ENCODE results near the gene GLRX2.
A peak's percentile ranks its signal among the peaks of the same experiment; 100 is the strongest.

The GLRX2 gene

DNA sequence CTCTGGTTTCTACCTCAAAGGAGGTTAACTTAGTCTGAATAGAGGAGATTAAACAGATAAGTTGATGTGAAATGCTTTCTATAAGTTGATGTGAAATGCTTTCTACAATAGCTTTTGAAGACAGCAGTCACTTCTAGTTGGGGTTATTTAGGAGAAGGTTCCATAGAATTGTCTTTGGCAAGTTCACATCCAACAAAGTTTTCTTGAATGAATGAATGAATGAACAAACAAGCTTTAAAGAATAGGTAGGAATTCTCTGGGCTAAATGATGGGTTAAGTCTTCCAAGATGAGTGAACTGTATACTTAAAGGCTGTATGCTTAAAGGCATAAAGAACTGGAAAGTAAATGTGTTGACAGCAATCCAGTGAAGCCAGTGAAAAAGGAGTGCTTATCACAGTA lies 18.5 kb upstream of the GLRX2 start:
- H3K9ac ChIP-seq (ENCODE audit: low read length), result peak overlapping the region; percentile 82; the same call in 1 of the 2 replicates
- peaks cover 32% of the 10 kb centered on the region for H3K36me3 ChIP-seq (ENCODE audit: insufficient read depth, low read length)
- no peaks in the 10 kb centered on the region for H4K20me1 ChIP-seq (ENCODE audit: insufficient read depth, low read length)

DNA sequence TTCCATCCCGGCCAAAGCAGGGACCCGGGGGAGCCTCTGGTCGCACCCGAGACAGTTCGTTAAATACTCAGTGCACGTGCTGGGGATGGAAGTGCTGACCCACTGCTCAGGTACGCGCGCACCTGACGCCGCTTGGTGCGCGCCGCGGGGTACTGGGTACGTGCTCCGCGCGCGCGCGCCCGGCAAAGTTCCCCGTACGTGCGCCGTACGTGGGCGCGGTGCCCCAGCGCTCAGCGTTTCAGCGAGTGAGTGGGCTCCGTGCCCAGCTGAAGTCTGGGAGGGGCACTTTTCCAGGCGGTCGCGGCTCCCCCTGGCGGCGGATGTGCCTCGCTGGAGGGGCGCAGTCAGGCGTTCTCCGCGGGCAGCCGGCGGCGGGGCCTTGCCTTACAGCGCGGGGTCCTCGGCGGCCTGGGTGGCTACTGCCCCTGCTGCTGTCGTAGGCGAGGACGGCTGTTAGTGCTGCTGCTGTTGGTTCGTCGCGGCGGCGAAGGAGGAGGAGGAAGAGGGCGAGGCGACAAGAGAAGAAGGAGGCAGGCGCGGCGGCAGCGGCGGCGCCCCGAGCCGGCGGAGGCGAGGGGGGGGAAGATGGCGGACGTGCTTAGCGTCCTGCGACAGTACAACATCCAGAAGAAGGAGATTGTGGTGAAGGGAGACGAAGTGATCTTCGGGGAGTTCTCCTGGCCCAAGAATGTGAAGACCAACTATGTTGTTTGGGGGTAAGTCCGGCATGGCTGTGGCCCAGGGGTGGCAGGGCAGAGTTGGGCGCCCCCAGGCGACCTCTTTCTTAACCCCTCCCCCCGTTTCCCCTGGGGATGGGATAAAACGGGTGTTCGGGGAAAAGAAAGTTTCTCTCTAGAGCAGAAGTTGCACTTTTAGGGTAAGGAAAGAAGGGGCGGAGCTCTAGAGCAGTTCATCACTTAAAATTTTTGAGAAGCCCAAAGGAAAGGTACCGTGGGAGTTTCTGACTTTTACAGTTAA lies 16.7 kb upstream of the GLRX2 start, which contains the start of gene CDC73:
CDC73 (plus strand) TSS at position 416 of the 978 bp plus-strand sequence; CDS start at position 586, 170 bp downstream.
- H3K9me3 ChIP-seq (ENCODE audit: low read length), result no peaks in the 10 kb centered on the region
- peaks cover 17% of the 10 kb centered on the region for H3K36me3 ChIP-seq (ENCODE audit: insufficient read depth, low read length)
- H3K4me3 ChIP-seq (ENCODE audit: low read depth, low read length, poor library complexity, severe bottlenecking), result peak within 1 kb of the TSS; percentile 91
- H3K27ac ChIP-seq (ENCODE audit: low read depth, low read length, poor library complexity, severe bottlenecking), result peak within 1 kb of the TSS; percentile 92
- no peaks in the 10 kb centered on the region for H3K9me2 ChIP-seq (ENCODE audit: low read depth, low read length)
- TF ChIP-seq EZH2 (IDR thresholded peaks at IDR 0.05; ENCODE audit: borderline replicate concordance, low read length), result no peak
- TF ChIP-seq, protein P1, sequence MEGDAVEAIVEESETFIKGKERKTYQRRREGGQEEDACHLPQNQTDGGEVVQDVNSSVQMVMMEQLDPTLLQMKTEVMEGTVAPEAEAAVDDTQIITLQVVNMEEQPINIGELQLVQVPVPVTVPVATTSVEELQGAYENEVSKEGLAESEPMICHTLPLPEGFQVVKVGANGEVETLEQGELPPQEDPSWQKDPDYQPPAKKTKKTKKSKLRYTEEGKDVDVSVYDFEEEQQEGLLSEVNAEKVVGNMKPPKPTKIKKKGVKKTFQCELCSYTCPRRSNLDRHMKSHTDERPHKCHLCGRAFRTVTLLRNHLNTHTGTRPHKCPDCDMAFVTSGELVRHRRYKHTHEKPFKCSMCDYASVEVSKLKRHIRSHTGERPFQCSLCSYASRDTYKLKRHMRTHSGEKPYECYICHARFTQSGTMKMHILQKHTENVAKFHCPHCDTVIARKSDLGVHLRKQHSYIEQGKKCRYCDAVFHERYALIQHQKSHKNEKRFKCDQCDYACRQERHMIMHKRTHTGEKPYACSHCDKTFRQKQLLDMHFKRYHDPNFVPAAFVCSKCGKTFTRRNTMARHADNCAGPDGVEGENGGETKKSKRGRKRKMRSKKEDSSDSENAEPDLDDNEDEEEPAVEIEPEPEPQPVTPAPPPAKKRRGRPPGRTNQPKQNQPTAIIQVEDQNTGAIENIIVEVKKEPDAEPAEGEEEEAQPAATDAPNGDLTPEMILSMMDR (IDR thresholded peaks at IDR 0.05; ENCODE audit: low read length), result peak; percentile 71
- no peaks in the 10 kb centered on the region for H3F3A ChIP-seq (ENCODE audit: insufficient read depth, low read length)
- H3K4me2 ChIP-seq (ENCODE audit: low read length), result peak within 1 kb of the TSS; percentile 84
- no peaks in the 10 kb centered on the region for H3K27me3 ChIP-seq (ENCODE audit: insufficient read depth, low read length)
- peak within 1 kb of the TSS; percentile 82 for H3K9ac ChIP-seq (ENCODE audit: low read length)
- no peaks in the 10 kb centered on the region for H4K20me1 ChIP-seq (ENCODE audit: insufficient read depth, low read length)
- no peak within 1 kb of the TSS for H2AFZ ChIP-seq (ENCODE audit: low read length)
- H3K4me1 ChIP-seq (ENCODE audit: insufficient read depth, low read length, severe bottlenecking), result peaks cover 28% of the 10 kb centered on the region
- H3K79me2 ChIP-seq (ENCODE audit: insufficient read depth, low read length), result peaks cover 34% of the 10 kb centered on the region

More for the DNA sequence above, 18.5 kb upstream of the GLRX2 start:
- H3K4me3 ChIP-seq (ENCODE audit: low read depth, low read length, poor library complexity, severe bottlenecking), result peak overlapping the region; percentile 91
- peaks cover 50% of the 10 kb centered on the region for H3K79me2 ChIP-seq (ENCODE audit: insufficient read depth, low read length)
- no peaks in the 10 kb centered on the region for H3K27me3 ChIP-seq (ENCODE audit: insufficient read depth, low read length)
- H3F3A ChIP-seq (ENCODE audit: insufficient read depth, low read length), result no peaks in the 10 kb centered on the region
- H2AFZ ChIP-seq (ENCODE audit: low read length), result no peak overlapping the region
- peak overlapping the region; percentile 84 for H3K4me2 ChIP-seq (ENCODE audit: low read length)
- no peaks in the 10 kb centered on the region for H3K9me2 ChIP-seq (ENCODE audit: low read depth, low read length)
- no peak overlapping the region for H3K27ac ChIP-seq (ENCODE audit: low read depth, low read length, poor library complexity, severe bottlenecking)
- no peak for TF ChIP-seq EZH2 (IDR thresholded peaks at IDR 0.05; ENCODE audit: borderline replicate concordance, low read length)
- TF ChIP-seq, protein P1 (IDR thresholded peaks at IDR 0.05; ENCODE audit: low read length), result no peak
- H3K4me1 ChIP-seq (ENCODE audit: insufficient read depth, low read length, severe bottlenecking), result peaks cover 28% of the 10 kb centered on the region
- H3K9me3 ChIP-seq (ENCODE audit: low read length), result no peaks in the 10 kb centered on the region

DNA sequence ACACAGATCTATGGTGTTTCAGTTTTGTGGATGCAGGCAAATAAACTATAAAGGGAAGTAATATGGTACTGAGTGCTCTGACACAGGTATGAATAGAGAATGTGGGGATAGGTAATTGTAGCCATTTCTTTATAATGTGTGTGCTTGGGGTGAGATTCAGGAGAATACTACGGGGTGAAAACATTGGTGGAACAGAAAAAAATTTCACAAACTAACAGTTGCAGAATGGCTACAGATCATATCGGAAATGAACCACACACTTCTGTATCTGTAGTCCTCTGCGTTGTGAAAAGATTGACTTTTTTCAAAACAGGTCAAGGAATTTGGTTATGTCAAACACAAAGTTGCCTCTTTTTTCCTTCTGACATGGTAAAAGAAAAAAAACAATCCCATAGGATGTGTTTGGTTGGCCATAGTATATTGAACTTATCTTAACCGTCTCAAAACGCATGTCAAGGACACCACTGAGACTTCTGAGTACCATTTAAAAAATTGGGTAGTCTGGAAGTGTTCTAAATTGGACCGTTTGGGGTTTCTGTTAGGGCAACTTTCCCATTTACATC lies 15.5 kb upstream of the GLRX2 start:
- peaks cover 6% of the 10 kb centered on the region for H3K36me3 ChIP-seq (ENCODE audit: insufficient read depth, low read length)
- H3K79me2 ChIP-seq (ENCODE audit: insufficient read depth, low read length), result peaks cover 25% of the 10 kb centered on the region
- no peaks in the 10 kb centered on the region for H4K20me1 ChIP-seq (ENCODE audit: insufficient read depth, low read length)
- H3K4me2 ChIP-seq (ENCODE audit: low read length), result peak overlapping the region; percentile 84
- peaks cover 28% of the 10 kb centered on the region for H3K4me1 ChIP-seq (ENCODE audit: insufficient read depth, low read length, severe bottlenecking)
- peak overlapping the region; percentile 91 for H3K4me3 ChIP-seq (ENCODE audit: low read depth, low read length, poor library complexity, severe bottlenecking)
- no peaks in the 10 kb centered on the region for H3K9me2 ChIP-seq (ENCODE audit: low read depth, low read length)
- no peak overlapping the region for H3K9ac ChIP-seq (ENCODE audit: low read length)
- H3F3A ChIP-seq (ENCODE audit: insufficient read depth, low read length), result no peaks in the 10 kb centered on the region
- no peaks in the 10 kb centered on the region for H3K27me3 ChIP-seq (ENCODE audit: insufficient read depth, low read length)
- TF ChIP-seq EZH2 (IDR thresholded peaks at IDR 0.05; ENCODE audit: borderline replicate concordance, low read length), result no peak
- TF ChIP-seq, protein P1 (IDR thresholded peaks at IDR 0.05; ENCODE audit: low read length), result no peak
- H3K9me3 ChIP-seq (ENCODE audit: low read length), result no peaks in the 10 kb centered on the region
- H3K27ac ChIP-seq (ENCODE audit: low read depth, low read length, poor library complexity, severe bottlenecking), result no peak overlapping the region
- H2AFZ ChIP-seq (ENCODE audit: low read length), result no peak overlapping the region

Measured in OCI-LY1 (cell line).